NCI-H2107 treated with DMSO at 0.1 percent for 48 hours (cell line): Measurements from ENCODE around the gene KIF9.
"Not testable (repeated sequence)": the region's sequence is repeated elsewhere in the genome, so short reads cannot be mapped to it uniquely, and the experiment has no call there.

ENCODE experiments used
- DNase-seq: peaks from one replicate; lab custom pipeline; 2025; ENCODE audit not compliant: unreplicated experiment; lab: John Stamatoyannopoulos, UW

The KIF9 gene

DNA sequence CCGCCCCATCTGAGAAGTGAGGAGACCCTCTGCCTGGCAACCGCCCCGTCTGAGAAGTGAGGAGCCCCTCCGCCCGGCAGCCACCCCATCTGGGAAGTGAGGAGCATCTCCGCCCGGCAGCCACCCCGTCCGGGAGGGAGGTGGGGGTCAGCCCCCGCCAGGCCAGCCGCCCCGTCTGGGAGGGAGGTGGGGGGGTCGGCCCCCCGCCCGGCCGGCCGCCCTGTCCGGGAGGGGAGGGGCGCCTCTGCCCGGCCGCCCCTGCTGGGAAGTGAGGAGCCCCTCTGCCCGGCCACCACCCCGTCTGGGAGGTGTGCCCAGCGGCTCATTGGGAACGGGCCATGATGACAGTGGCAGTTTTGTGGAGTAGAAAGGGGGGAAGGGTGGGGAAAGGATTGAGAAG lies 26.3 kb downstream of the KIF9 start:
- DNase-seq: not testable (repeated sequence)

GRCh38 chr3:47251689-47252088 lies 30.9 kb downstream of the KIF9 start:
- DNase-seq: no peak

- not testable (repeated sequence) for DNase-seq
These were observed 31.5 kb downstream of the KIF9 start for GRCh38 chr3:47251085-47251484.

GRCh38 chr3:47250309-47251060 lies 32.1 kb downstream of the KIF9 start:
- no peak for DNase-seq

- DNase-seq: no peak
These were observed 35.2 kb downstream of the KIF9 start for GRCh38 chr3:47247131-47248064.

DNA sequence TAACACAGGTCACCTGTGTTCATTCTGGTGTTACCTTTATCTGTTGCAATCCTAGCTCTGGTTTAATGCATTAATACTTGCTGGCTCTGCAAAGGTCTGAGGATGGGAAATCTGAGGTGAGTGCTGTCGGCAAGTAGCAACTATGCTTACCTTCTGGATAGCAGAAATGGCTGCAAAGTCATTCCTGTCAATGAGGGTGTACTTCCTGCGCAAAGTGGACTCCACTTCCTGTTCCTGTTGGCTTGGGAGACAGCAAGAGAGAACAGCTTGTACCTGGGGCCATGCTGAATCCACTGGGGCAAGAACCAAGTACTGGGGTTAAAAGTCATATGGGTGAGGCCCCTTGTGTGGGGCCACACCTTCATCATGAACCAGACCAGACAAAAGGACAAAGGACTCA lies 37.3 kb downstream of the KIF9 start:
- no peak for DNase-seq

GRCh38 chr3:47244531-47245100 lies 38.0 kb downstream of the KIF9 start:
- DNase-seq: no peak

GRCh38 chr3:47243419-47244147 lies 39.0 kb downstream of the KIF9 start:
- no peak for DNase-seq

DNA sequence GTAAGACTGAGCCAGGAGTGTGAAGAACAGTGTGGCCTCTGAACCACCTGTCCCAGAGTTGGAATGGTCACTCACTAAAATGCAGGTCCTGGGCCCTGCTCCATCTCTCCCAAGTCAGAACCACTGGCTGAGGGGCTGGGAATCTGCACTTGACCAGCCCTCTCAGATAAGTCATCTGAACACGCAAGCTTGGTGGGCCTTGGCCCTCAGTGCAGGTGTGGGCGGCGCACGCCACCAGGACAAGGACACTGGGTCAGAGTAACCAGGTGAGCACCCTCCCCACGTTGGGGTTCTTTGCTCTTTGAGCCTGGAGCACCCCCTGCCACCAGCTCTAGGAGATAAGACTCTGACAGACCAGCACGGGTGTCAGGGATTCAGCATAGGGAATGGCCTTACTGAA lies 42.7 kb downstream of the KIF9 start:
- DNase-seq: no peak

DNA sequence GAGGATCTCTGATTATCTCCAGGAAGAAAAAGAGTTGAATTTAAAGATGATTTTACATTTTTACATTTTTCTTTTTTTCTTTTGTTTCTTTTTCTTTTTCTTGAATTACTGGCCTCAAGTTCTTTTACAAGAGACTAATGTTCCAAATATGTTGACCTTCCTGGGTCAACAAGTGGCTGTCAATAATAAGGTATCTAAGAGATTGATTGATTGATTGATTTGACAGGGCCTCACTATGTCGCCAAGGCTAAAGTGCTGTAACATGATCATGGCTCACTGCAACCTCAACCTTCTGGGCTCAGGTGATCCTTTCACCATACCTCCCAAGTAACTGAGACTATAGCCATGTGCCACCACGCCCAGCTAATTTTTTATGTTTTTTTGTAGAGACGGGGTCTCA lies 44.6 kb downstream of the KIF9 start:
- DNase-seq: no peak

- no peak for DNase-seq
These were observed 54.5 kb downstream of the KIF9 start for GRCh38 chr3:47228088-47228487.

DNA sequence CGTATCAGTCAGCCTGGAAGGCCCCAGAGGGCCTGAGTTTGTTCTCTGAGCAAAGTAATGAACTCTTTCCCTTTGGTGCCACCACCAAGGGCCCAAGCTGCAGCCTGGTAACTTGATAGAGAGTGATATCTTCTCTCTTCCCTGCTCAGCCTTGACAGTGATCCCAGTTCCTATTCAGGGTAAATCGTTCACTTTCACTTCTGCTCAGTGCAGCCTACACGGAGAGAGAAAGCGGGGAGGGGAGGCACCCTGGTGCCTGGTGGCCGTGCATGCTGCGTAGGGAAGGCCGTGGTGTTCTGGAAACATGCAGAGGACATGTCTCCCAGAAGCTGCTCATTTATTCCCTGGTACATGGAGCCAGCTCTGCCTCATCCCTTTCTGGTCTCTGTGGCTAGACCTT lies 54.9 kb downstream of the KIF9 start:
- DNase-seq: no peak

DNA sequence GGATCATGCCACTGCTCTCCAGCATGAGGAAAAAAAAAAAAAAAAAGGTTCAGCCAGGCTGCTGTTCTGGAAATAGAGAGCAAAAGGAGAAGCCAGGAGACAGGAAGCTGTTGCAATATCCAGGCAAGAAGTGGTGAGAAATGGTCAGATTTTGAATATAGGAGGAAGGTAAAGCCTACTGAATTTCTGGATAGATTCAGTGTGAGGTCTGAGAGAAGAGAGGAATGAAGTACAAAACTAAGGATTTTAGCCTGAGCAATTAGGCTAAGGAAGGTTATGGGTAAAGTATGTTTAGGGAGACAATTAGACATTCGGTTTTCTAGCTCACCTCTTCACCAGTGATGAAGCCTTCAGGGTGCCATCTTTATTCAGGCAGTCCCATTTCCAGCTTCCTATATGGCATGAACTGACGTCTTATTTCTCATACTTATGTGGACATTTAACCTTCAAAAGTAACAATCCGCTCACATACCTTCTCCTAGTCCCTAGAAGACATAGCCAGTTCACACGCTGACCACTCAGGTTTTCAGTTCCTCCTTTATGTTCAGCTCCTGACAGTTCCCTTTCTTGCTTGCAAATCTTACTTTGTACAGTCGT lies 57.2 kb downstream of the KIF9 start:
- DNase-seq: no peak

- no peak for DNase-seq
These were observed 58.8 kb downstream of the KIF9 start for GRCh38 chr3:47223755-47224154.

GRCh38 chr3:47221798-47222197 lies 60.8 kb downstream of the KIF9 start:
- DNase-seq: no peak

DNA sequence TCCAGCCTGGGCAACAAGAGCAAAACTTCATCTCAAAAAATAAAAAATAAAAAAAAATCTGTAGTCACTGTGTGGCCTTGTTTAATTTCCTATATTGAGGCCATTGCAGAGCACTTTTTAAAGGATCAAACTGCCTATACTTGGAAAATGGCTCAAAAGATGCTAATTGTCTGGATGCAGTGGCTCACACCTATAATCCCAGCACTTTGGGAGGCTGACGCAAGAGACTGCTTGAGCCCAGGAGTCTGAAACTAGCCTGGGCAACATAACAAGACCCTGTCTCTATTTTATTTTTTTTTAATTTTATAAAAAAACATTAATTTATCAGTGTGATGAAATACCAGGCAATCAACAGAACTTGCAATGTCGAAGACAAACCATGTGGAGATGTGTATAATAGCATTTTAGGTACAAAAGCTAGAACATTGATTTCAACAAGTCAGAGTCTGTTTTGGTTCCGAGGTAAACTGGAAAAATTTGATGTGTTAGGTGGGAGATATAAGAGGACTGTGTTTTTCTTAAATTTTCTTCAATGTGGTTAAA lies 71.7 kb downstream of the KIF9 start:
- no peak for DNase-seq

DNA sequence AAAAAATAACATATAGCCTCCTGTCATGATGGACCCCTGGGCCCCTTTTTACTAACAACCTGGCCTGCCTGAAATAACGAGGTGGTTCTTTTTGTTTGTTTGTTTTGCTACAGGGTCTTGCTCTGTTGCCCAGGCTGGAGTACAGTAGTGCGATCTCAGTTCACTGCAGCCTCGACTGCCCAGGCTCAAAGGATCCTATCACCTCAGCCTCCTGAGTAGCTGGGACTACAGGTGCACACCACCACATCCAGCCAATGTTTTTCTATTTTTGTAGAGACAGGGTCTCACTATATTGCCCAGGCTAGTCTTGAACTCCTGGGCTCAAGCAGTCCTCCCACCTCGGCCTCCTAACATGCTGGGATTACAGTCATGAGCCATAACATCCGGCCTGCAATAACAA lies 76.6 kb downstream of the KIF9 start:
- not testable (repeated sequence) for DNase-seq

GRCh38 chr3:47204875-47205274 lies 77.7 kb downstream of the KIF9 start:
- DNase-seq: no peak

DNA sequence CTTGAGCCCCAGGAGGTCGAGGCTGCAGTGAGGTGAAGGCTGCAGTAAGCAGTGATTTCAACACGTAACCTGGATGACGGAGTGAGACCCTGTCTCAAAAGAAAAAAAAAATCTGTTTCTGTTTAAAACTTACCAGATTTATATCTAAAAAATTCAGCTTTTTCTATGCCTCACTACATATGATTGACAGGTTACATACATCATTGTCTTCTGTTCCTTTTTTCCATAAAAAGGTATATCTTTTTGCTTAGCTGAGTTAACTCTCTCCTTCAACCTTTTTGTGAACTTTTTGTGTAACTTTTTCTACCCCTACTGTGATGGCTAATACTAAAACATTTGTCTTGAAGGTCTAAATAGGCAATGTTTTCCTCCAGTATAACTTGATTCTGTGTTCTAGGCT lies 80.1 kb downstream of the KIF9 start:
- DNase-seq: no peak

- no peak for DNase-seq
These were observed 85.3 kb downstream of the KIF9 start for GRCh38 chr3:47197287-47197686.

DNA sequence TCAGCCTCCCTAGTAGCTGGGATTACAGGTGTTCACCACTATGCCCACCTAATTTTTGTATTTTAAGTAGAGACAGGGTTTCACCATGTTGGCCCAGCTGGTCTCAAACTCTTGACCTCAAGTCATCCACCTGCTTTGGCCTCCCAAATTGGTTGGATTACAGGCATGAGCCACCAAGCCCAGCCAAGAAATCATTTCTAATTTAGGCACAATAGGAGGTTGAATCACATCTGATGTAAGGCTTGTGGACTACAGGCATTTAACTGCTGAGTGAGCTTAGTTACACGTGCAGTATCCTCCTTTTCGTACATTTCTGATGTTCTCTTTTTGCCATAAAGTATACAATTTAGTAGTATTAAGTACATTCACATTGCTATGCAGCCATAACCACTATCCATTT lies 87.6 kb downstream of the KIF9 start:
- DNase-seq: no peak
